ENCODE results near the gene COPG2. TPM values are rescaled to one million over a fixed set of nuclear protein-coding genes. Genes with fewer than 3 reads are reported as not detected.

Gene COPG2
- polyA plus RNA-seq, 1 donor from 2014 or later, result 37.9 TPM

DNA sequence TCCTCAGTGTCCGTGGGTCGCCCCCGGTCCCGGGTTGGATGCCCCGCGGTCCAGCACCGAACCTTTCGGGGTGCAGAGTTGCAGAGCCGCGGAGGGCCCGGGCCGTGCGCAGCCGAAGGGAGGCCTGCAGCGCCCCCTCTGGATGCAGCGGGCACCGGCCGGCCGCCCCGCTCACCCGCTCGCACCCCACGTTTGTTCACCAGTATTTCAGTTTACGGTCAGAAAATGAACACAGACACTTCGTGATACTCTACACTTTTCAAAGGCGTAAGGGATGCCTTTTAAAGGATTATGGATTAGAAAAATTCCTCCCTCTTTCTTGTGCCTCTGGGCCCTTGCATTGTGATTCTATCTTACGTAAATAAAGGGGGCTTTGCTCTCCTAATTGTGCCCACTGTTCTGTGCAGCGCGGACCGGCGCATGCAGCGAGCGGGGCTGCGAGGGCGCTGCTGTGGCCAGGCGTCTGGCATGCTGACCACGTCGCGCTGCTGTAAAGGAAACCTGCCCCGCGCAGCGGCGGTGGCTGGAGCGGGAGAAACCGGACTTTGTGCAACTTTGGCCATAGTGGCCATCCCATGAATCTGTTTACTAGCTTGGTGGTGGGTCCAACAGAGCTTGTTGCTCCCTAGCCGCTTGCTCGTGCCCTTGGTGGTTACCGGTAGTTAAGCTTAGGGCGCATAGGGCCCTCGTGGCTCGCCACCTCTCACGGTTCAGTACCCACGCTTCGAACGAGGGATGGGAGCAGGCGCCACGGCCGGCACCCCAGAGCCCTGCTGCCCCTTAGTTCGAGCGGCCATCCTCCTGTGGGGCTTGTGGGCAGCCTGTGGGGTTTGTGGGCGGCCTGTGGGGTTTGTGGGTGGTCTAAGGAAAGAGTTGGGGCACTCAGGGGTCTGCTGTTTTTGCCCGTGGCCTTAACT, 177.4 kb downstream of the COPG2 start:
- TF ChIP-seq, protein P1, sequence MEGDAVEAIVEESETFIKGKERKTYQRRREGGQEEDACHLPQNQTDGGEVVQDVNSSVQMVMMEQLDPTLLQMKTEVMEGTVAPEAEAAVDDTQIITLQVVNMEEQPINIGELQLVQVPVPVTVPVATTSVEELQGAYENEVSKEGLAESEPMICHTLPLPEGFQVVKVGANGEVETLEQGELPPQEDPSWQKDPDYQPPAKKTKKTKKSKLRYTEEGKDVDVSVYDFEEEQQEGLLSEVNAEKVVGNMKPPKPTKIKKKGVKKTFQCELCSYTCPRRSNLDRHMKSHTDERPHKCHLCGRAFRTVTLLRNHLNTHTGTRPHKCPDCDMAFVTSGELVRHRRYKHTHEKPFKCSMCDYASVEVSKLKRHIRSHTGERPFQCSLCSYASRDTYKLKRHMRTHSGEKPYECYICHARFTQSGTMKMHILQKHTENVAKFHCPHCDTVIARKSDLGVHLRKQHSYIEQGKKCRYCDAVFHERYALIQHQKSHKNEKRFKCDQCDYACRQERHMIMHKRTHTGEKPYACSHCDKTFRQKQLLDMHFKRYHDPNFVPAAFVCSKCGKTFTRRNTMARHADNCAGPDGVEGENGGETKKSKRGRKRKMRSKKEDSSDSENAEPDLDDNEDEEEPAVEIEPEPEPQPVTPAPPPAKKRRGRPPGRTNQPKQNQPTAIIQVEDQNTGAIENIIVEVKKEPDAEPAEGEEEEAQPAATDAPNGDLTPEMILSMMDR (IDR thresholded peaks at IDR 0.05; ENCODE audit: poor library complexity, severe bottlenecking), result peak; percentile 83
- TF ChIP-seq POLR2AphosphoS5 (IDR thresholded peaks at IDR 0.05), result peak; percentile 55
- TF ChIP-seq SMC3 (conservative IDR thresholded peaks at IDR 0.05; ENCODE audit: poor library complexity), result peak; percentile 75
- no peak for TF ChIP-seq EP300 (conservative IDR thresholded peaks at IDR 0.05; ENCODE audit: poor library complexity, severe bottlenecking)
- TF ChIP-seq RAD21 (conservative IDR thresholded peaks at IDR 0.05), result peak; percentile 87
- TF ChIP-seq, protein P2, sequence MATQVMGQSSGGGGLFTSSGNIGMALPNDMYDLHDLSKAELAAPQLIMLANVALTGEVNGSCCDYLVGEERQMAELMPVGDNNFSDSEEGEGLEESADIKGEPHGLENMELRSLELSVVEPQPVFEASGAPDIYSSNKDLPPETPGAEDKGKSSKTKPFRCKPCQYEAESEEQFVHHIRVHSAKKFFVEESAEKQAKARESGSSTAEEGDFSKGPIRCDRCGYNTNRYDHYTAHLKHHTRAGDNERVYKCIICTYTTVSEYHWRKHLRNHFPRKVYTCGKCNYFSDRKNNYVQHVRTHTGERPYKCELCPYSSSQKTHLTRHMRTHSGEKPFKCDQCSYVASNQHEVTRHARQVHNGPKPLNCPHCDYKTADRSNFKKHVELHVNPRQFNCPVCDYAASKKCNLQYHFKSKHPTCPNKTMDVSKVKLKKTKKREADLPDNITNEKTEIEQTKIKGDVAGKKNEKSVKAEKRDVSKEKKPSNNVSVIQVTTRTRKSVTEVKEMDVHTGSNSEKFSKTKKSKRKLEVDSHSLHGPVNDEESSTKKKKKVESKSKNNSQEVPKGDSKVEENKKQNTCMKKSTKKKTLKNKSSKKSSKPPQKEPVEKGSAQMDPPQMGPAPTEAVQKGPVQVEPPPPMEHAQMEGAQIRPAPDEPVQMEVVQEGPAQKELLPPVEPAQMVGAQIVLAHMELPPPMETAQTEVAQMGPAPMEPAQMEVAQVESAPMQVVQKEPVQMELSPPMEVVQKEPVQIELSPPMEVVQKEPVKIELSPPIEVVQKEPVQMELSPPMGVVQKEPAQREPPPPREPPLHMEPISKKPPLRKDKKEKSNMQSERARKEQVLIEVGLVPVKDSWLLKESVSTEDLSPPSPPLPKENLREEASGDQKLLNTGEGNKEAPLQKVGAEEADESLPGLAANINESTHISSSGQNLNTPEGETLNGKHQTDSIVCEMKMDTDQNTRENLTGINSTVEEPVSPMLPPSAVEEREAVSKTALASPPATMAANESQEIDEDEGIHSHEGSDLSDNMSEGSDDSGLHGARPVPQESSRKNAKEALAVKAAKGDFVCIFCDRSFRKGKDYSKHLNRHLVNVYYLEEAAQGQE (IDR thresholded peaks at IDR 0.05; ENCODE audit: borderline replicate concordance), result peak; percentile 3
- TF ChIP-seq MXI1 (conservative IDR thresholded peaks at IDR 0.05; ENCODE audit: poor library complexity, severe bottlenecking), result peak; percentile 12
- no peak for TF ChIP-seq EZH2 (IDR thresholded peaks at IDR 0.05; ENCODE audit: borderline replicate concordance, insufficient read depth, low read length, poor library complexity, severe bottlenecking)
- TF ChIP-seq TAF1 (IDR thresholded peaks at IDR 0.05; ENCODE audit: low read depth), result no peak
- H3K9me2 ChIP-seq (ENCODE audit: insufficient read depth, low read length), result no peaks in the 10 kb centered on the region
- H3K4me3 ChIP-seq (ENCODE audit: low read length), result peak overlapping the region; percentile 79
- H3K79me2 ChIP-seq (replicated peaks; ENCODE audit: insufficient read depth, low read length), result peaks cover 46% of the 10 kb centered on the region
- H4K20me1 ChIP-seq (ENCODE audit: insufficient read depth), result peaks cover 34% of the 10 kb centered on the region
- H2AFZ ChIP-seq (ENCODE audit: low read depth, low read length), result no peak overlapping the region
- no peaks in the 10 kb centered on the region for H3K36me3 ChIP-seq (ENCODE audit: insufficient read depth, low read length)
- peak overlapping the region; percentile 52 for H3K4me2 ChIP-seq (ENCODE audit: low read length)
- H3K27me3 ChIP-seq (ENCODE audit: insufficient read depth, low read depth, low read length), result no peaks in the 10 kb centered on the region
- H3K9ac ChIP-seq (ENCODE audit: low read length), result peak overlapping the region; percentile 91
- H3F3A ChIP-seq (ENCODE audit: insufficient read depth, low read length, poor library complexity, severe bottlenecking), result peaks cover 3% of the 10 kb centered on the region
- H3K9me3 ChIP-seq (ENCODE audit: low read length), result no peaks in the 10 kb centered on the region
- peak overlapping the region; percentile 97 for H3K27ac ChIP-seq (ENCODE audit: low read length)

- H3K4me2 ChIP-seq (ENCODE audit: low read length), result peak overlapping the region; percentile 42
- peak overlapping the region; percentile 91 for H3K9ac ChIP-seq (ENCODE audit: low read length)
- no peaks in the 10 kb centered on the region for H3K9me3 ChIP-seq (ENCODE audit: low read length)
- H3F3A ChIP-seq (ENCODE audit: insufficient read depth, low read length, poor library complexity, severe bottlenecking), result peaks cover 3% of the 10 kb centered on the region
- H3K36me3 ChIP-seq (ENCODE audit: insufficient read depth, low read length), result no peaks in the 10 kb centered on the region
- H3K4me3 ChIP-seq (ENCODE audit: low read length), result peak overlapping the region; percentile 79
- H4K20me1 ChIP-seq (ENCODE audit: insufficient read depth), result peaks cover 26% of the 10 kb centered on the region
- H3K27me3 ChIP-seq (ENCODE audit: insufficient read depth, low read depth, low read length), result no peaks in the 10 kb centered on the region
- no peak overlapping the region for H2AFZ ChIP-seq (ENCODE audit: low read depth, low read length)
- TF ChIP-seq SMC3 (conservative IDR thresholded peaks at IDR 0.05; ENCODE audit: poor library complexity), result no peak
- TF ChIP-seq, protein P2 (IDR thresholded peaks at IDR 0.05; ENCODE audit: borderline replicate concordance), result peak; percentile 2
- peaks cover 39% of the 10 kb centered on the region for H3K79me2 ChIP-seq (replicated peaks; ENCODE audit: insufficient read depth, low read length)
- H3K9me2 ChIP-seq (ENCODE audit: insufficient read depth, low read length), result no peaks in the 10 kb centered on the region
- H3K27ac ChIP-seq (ENCODE audit: low read length), result peak overlapping the region; percentile 97
Observed at GRCh38 chr7:130490311-130490791, 178.2 kb downstream of the COPG2 start.
